NB4 (cell line): ENCODE results near the gene DHRS12.

Source experiments
- POLR2A ChIP-seq: IDR thresholded peaks from 2 replicates; pipeline ENCODE4 v1.6.1; 2011; ENCODE audit warnings: mild to moderate bottlenecking; ENCODE audit not compliant: insufficient read length; ENCODE audit errors: extremely low read depth
- TF ChIP-seq, protein P1 (sequence below): IDR thresholded peaks from one replicate; pipeline ENCODE4 v1.5.1; 2012; ENCODE audit warnings: low read depth, low read length

GRCh38 chr13:51772105-51772455 is 31.9 kb downstream of the DHRS12 start:
- TF ChIP-seq, protein P1, sequence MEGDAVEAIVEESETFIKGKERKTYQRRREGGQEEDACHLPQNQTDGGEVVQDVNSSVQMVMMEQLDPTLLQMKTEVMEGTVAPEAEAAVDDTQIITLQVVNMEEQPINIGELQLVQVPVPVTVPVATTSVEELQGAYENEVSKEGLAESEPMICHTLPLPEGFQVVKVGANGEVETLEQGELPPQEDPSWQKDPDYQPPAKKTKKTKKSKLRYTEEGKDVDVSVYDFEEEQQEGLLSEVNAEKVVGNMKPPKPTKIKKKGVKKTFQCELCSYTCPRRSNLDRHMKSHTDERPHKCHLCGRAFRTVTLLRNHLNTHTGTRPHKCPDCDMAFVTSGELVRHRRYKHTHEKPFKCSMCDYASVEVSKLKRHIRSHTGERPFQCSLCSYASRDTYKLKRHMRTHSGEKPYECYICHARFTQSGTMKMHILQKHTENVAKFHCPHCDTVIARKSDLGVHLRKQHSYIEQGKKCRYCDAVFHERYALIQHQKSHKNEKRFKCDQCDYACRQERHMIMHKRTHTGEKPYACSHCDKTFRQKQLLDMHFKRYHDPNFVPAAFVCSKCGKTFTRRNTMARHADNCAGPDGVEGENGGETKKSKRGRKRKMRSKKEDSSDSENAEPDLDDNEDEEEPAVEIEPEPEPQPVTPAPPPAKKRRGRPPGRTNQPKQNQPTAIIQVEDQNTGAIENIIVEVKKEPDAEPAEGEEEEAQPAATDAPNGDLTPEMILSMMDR, result no peak
- TF ChIP-seq POLR2A, result no peak
